ENCODE measurements around the gene RIT2.

Gene RIT2

GRCh38 chr18:42760290-42760689 lies 355.2 kb downstream of the RIT2 start:
- no peak for TF ChIP-seq CTCF (IDR thresholded peaks at IDR 0.05; ENCODE audit: low read length, missing control alignments)
- no peak overlapping the region for H3K4me3 ChIP-seq (replicated peaks; ENCODE audit: low read depth, low read length)
- no peak for DNase-seq (ENCODE audit: low read depth)

GRCh38 chr18:42758852-42759251 lies 356.6 kb downstream of the RIT2 start:
- no peak overlapping the region for H3K4me3 ChIP-seq (replicated peaks; ENCODE audit: low read depth, low read length)
- no peak for TF ChIP-seq CTCF (IDR thresholded peaks at IDR 0.05; ENCODE audit: low read length, missing control alignments)
- DNase-seq (ENCODE audit: low read depth) = no peak

GRCh38 chr18:42756214-42756613 lies 359.3 kb downstream of the RIT2 start:
- no peak for DNase-seq (ENCODE audit: low read depth)
- no peak for TF ChIP-seq CTCF (IDR thresholded peaks at IDR 0.05; ENCODE audit: low read length, missing control alignments)
- no peak overlapping the region for H3K4me3 ChIP-seq (replicated peaks; ENCODE audit: low read depth, low read length)

- no peak overlapping the region for H3K4me3 ChIP-seq (replicated peaks; ENCODE audit: low read depth, low read length)
- DNase-seq (ENCODE audit: low read depth) = no peak
- no peak for TF ChIP-seq CTCF (IDR thresholded peaks at IDR 0.05; ENCODE audit: low read length, missing control alignments)
Observed at GRCh38 chr18:42752916-42753315, 362.6 kb downstream of the RIT2 start.

GRCh38 chr18:42746794-42747193 lies 368.7 kb downstream of the RIT2 start:
- no peak overlapping the region for H3K4me3 ChIP-seq (replicated peaks; ENCODE audit: low read depth, low read length)
- no peak for TF ChIP-seq CTCF (IDR thresholded peaks at IDR 0.05; ENCODE audit: low read length, missing control alignments)
- DNase-seq (ENCODE audit: low read depth) = no peak

GRCh38 chr18:42745931-42746330 lies 369.6 kb downstream of the RIT2 start:
- no peak for DNase-seq (ENCODE audit: low read depth)
- no peak for TF ChIP-seq CTCF (IDR thresholded peaks at IDR 0.05; ENCODE audit: low read length, missing control alignments)
- H3K4me3 ChIP-seq (replicated peaks; ENCODE audit: low read depth, low read length) = no peak overlapping the region

- H3K4me3 ChIP-seq (replicated peaks; ENCODE audit: low read depth, low read length) = no peak overlapping the region
- DNase-seq (ENCODE audit: low read depth) = no peak
- no peak for TF ChIP-seq CTCF (IDR thresholded peaks at IDR 0.05; ENCODE audit: low read length, missing control alignments)
Observed at GRCh38 chr18:42745171-42745570, 370.3 kb downstream of the RIT2 start.

Measured in fibroblast of pulmonary artery (primary cell).